GM23338 (cell line): ENCODE measurements around the gene GYS2.

Source experiments
- CREB1 ChIP-seq: fragments of 250-450 bp; sonication (Bioruptor Pico); IDR thresholded peaks from 2 replicates; pipeline ENCODE4 v1.5.0; 2020; ENCODE audit warnings: low read depth, mild to moderate bottlenecking, moderate library complexity
- CTCF ChIP-seq, 2 experiments: fragments of 200-600 bp in 1 of 2; sonication (generic) in 1 of 2; conservative IDR thresholded peaks; 2 replicates each; pipeline versions ENCODE4 v1.5.1 to v1.6.1; 2016 to 2017; ENCODE audit warnings: antibody characterized with exemption in 2 of 2, low read depth in 2 of 2, mild to moderate bottlenecking in 2 of 2, moderate library complexity in 1 of 2
- ETS1 ChIP-seq: IDR thresholded peaks from 2 replicates; pipeline ENCODE4 v1.6.1; 2016; ENCODE audit warnings: antibody characterized with exemption
- EZH2 ChIP-seq: fragments of 200-600 bp; sonication (generic); IDR thresholded peaks from one replicate; pipeline ENCODE4 v1.8.0; 2017; ENCODE audit warnings: antibody characterized with exemption, mild to moderate bottlenecking, low read depth; ENCODE audit not compliant: unreplicated experiment
- EZH2phosphoT487 ChIP-seq: fragments of 200-600 bp; sonication (generic); IDR thresholded peaks from one replicate; pipeline ENCODE4 v1.8.1; 2018; ENCODE audit warnings: antibody characterized with exemption; ENCODE audit not compliant: unreplicated experiment
- POLR2AphosphoS5 ChIP-seq: IDR thresholded peaks from 2 replicates; pipeline ENCODE4 v1.6.1; 2016; ENCODE audit warnings: antibody characterized with exemption, low read depth
- ZNF331 ChIP-seq: fragments of 250-450 bp; sonication (Bioruptor Pico); IDR thresholded peaks from 2 replicates; pipeline ENCODE4 v1.5.0; 2020; ENCODE audit warnings: low read depth, mild to moderate bottlenecking, moderate library complexity
- TF ChIP-seq, protein P1 (sequence below): IDR thresholded peaks from one replicate; pipeline ENCODE4 v1.6.1; 2018; ENCODE audit warnings: antibody characterized with exemption; ENCODE audit not compliant: unreplicated experiment

DNA sequence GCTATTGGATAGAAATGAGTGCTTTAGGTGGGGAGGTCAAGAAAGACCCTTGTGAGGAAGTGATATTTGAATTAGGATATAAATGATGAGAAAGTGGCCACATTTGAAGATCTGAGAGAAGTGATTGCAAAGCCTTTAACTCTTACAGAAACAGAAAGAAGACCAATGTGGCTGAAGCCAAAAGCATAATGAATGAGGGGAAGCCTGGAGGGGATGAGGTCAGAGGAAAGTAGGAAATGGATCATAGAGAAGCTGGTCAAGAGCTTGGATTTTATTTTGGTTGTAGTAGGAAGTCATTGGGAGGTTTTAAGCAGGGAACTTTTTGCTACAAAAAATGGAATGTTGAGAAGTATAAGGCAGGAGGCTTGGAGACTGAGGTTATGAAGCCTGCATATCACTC lies 3.5 kb upstream of the GYS2 start:
- no peak for TF ChIP-seq CTCF (conservative IDR thresholded peaks at IDR 0.05; ENCODE audit: low read depth in 2 of 2)
- TF ChIP-seq CREB1, result no peak
- no peak for TF ChIP-seq POLR2AphosphoS5
- no peak for TF ChIP-seq EZH2
- no peak for TF ChIP-seq ZNF331 (CRISPR knock-in tag)
- TF ChIP-seq EZH2phosphoT487, result no peak
- no peak for TF ChIP-seq ETS1
- TF ChIP-seq, protein P1, sequence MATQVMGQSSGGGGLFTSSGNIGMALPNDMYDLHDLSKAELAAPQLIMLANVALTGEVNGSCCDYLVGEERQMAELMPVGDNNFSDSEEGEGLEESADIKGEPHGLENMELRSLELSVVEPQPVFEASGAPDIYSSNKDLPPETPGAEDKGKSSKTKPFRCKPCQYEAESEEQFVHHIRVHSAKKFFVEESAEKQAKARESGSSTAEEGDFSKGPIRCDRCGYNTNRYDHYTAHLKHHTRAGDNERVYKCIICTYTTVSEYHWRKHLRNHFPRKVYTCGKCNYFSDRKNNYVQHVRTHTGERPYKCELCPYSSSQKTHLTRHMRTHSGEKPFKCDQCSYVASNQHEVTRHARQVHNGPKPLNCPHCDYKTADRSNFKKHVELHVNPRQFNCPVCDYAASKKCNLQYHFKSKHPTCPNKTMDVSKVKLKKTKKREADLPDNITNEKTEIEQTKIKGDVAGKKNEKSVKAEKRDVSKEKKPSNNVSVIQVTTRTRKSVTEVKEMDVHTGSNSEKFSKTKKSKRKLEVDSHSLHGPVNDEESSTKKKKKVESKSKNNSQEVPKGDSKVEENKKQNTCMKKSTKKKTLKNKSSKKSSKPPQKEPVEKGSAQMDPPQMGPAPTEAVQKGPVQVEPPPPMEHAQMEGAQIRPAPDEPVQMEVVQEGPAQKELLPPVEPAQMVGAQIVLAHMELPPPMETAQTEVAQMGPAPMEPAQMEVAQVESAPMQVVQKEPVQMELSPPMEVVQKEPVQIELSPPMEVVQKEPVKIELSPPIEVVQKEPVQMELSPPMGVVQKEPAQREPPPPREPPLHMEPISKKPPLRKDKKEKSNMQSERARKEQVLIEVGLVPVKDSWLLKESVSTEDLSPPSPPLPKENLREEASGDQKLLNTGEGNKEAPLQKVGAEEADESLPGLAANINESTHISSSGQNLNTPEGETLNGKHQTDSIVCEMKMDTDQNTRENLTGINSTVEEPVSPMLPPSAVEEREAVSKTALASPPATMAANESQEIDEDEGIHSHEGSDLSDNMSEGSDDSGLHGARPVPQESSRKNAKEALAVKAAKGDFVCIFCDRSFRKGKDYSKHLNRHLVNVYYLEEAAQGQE, result no peak
